HG02798 (cell line): ENCODE data around the gene PLPP7.
"Not testable (repeated sequence)": the region's sequence is repeated elsewhere in the genome, so short reads cannot be mapped to it uniquely, and the experiment has no call there.

Source experiments
- ATAC-seq: cut with Tn5 transposase; IDR thresholded peaks from one replicate; pipeline ENCODE4 v1.9.1; 2021; ENCODE audit warnings: mild to moderate bottlenecking; ENCODE audit not compliant: unreplicated experiment, poor library complexity

PLPP7 gene

GRCh38 chr9:131324736-131325679 is 35.5 kb downstream of the PLPP7 start:
- ATAC-seq: no peak

GRCh38 chr9:131329241-131329641 is 39.7 kb downstream of the PLPP7 start:
- ATAC-seq: no peak

GRCh38 chr9:131330814-131331600 is 41.5 kb downstream of the PLPP7 start:
- ATAC-seq: no peak

GRCh38 chr9:131331996-131332395 is 42.5 kb downstream of the PLPP7 start:
- ATAC-seq: not testable (repeated sequence)

- no peak for ATAC-seq
These were observed 44.5 kb downstream of the PLPP7 start for GRCh38 chr9:131333771-131334628.

- no peak for ATAC-seq
These were observed 45.3 kb downstream of the PLPP7 start for GRCh38 chr9:131334629-131335367.

GRCh38 chr9:131335368-131335755 is 45.8 kb downstream of the PLPP7 start:
- no peak for ATAC-seq

- ATAC-seq: no peak
These were observed 47.8 kb downstream of the PLPP7 start for GRCh38 chr9:131337131-131337848.

DNA sequence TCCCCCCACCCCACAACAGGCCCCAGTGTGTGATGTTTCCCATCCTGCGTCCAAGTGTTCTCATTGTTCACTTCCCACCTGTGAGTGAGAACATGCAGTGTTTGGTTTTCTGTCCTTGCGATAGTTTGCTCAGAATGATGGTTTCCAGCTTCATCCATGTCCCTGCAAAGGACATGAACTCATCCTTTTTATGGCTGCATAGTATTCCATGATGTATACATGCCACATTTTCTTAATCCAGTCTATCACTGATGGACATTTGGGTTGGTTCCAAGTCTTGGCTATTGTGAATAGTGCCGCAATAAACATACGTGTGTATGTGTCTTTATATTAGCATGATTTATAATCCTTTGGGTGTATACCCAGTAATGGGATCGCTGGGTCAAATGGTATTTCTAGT is 49.7 kb downstream of the PLPP7 start:
- ATAC-seq: not testable (repeated sequence)

DNA sequence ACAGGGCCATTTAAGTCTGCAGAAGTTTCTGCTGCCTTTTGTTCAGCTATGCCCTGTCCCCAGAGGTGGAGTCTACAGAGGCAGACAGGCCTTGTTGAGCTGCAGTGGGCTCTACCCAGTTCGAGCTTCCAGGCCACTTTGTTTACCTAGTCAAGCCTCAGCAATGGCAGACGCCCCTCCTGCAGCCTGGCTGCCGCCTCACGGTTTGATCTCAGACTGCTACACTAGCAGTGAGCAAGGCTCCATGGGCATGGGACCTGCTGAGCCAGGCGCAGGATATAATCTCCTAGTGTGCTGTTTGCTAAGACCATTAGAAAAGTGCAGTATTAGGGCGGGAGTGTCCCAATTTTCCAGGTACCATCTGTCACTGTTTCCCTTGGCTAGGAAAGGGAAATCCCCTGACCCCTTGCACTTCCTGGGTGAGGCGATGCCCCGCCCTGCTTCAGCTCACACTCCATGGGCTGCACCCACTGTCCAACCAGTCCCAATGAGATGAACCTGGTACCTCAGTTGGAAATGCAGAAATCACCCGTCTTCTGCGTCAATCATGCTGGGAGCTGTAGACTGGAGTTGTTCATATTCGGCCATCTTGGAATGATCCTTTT is 55.5 kb downstream of the PLPP7 start:
- ATAC-seq: not testable (repeated sequence)

- ATAC-seq: no peak
These were observed 57.0 kb downstream of the PLPP7 start for GRCh38 chr9:131346559-131346958.

DNA sequence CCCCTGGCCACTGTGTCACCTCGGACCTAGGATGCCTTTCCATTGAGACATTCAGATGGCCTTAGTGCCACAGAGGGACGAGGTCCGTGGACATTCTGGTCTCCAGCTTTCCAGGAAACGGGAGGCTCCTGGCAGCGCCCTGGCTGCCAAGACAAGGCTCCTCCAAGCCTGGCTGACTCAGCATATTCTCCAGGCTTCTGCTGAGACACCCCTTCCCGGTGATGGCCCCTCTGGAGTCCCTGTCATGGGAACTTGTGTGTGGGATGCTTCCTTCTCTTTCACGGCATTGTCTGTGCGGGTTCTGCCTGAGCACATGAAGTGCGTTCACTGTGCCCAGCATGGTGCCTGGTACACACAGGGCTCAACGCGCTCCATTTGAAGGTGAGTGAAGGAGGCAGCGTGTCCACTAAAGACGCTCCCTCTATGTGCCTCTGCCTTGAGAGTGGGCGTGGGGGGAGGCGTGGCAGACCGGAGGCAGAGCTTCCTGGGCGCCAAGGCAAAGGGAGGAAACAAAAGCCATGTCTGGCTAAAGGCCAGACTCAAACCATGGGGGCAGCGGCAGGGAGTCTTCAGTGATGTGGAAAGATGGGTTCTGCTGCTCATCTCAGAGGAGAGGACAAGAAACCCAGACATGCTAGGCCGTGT is 58.0 kb downstream of the PLPP7 start:
- no peak for ATAC-seq

DNA sequence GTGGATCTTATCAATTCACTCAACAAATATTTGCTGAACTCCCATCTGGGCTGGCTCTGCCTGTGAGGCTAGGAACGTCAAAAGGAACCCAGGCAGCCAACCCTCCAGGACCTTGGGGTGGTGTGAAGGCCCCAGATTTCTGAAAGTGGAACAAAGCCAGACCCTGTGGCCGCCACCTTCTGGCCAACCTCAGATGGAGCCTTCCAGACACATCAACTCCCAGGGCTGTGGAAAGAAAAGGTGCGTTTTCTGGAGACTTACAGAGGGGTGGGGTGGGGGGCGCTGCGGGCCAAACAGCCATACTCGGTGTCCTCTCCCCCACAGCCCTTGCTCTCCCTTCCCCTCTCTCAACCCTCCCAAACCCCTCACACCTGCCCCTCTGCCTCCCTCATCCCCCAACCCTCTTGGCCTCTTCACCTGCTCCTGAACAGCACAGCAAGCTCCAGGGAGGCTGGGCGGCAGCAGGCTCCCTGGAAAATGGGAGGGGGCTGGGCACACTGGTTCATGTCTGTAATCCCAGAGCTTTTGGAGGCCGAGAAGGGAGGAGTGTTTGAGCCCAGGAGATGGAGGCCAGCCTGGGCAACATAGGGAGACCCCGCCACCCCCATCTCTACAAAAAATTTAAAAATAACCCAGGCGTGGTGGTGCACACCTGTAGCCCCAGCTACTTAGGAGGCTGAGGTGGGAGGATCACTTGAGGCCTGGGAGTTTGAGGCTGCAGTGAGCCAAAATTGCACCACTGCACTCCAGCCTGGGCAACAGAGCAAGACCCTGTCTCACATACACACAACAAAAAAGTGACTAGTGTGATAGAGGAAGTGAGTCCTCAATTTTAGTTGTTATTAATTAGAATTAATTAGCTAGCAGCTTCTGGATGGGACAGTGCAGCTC is 59.4 kb downstream of the PLPP7 start:
- no peak for ATAC-seq

DNA sequence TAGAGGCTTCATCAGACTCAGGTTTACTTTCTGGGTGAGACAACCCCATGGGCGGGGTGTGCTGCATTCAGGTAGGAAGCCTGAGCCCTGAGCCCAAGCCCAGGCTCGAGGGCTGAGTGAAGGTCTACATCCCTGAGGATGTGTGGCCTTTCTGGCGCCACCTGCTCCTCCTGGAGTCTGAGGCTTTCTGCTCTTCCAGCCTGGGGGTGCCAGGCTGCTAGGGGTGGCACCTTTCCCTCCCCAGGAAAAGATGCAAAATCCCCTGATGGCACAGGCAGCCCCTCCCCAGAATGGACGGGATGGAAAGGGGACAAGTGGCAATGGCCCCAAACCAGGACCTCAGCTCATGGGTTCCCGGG is 60.0 kb downstream of the PLPP7 start:
- no peak for ATAC-seq

- ATAC-seq: peak; percentile 55
These were observed 60.5 kb downstream of the PLPP7 start for GRCh38 chr9:131349881-131350563.

- not testable (repeated sequence) for ATAC-seq
These were observed 67.0 kb downstream of the PLPP7 start for GRCh38 chr9:131356479-131356878.

GRCh38 chr9:131358556-131358955 is 69.0 kb downstream of the PLPP7 start:
- ATAC-seq: no peak
